Measurements from ENCODE around the gene HELT. TPM values are rescaled to one million over a fixed set of nuclear protein-coding genes. Genes with fewer than 3 reads are reported as not detected.
A peak's percentile ranks its signal among the peaks of the same experiment; 100 is the strongest.
"Not testable (repeated sequence)": the region's sequence is repeated elsewhere in the genome, so short reads cannot be mapped to it uniquely, and the experiment has no call there.

HELT gene
- total RNA-seq, 1 donor from 2014 or later, result not detected

GRCh38 chr4:184972991-184973390 is 45.3 kb upstream of the HELT start:
- Histone ChIP-seq H3K4me2 (no peak overlapping the region), H3F3A (ENCODE audit: low read depth) (no peaks in the 10 kb centered on the region), H3K27ac (no peak overlapping the region), H3K9me3 (ENCODE audit: low read depth) (no peaks in the 10 kb centered on the region), H3K27me3 (no peaks in the 10 kb centered on the region), H4K20me1 (ENCODE audit: low read depth) (no peaks in the 10 kb centered on the region), H3K9ac (no peak overlapping the region), H2AFZ (replicated peaks) (no peak overlapping the region), H3K4me1 (no peaks in the 10 kb centered on the region), H3K4me3 (no peak overlapping the region), H3K36me3 (no peaks in the 10 kb centered on the region), H3K79me2 (ENCODE audit: low read depth) (no peaks in the 10 kb centered on the region)
- peaks cover 8% of the 10 kb centered on the region for H3K4me1 Mint-ChIP-seq
- no peak overlapping the region for H3K27ac Mint-ChIP-seq
- H3K4me3 Mint-ChIP-seq, result no peak overlapping the region
- H3K27me3 Mint-ChIP-seq (ENCODE audit: insufficient read depth, low read depth), result peaks cover 14% of the 10 kb centered on the region
- peaks cover 1% of the 10 kb centered on the region for H3K36me3 Mint-ChIP-seq
- no peak for TF ChIP-seq EZH2 (IDR thresholded peaks at IDR 0.05)
- no peak for TF ChIP-seq EZH2phosphoT487 (IDR thresholded peaks at IDR 0.05)
- TF ChIP-seq CTCF (IDR thresholded peaks at IDR 0.05), result no peak
- peaks cover 22% of the 10 kb centered on the region for H3K9me3 Mint-ChIP-seq
- no peak for DNase-seq (ENCODE audit: low spot score)

- H3K27me3 Mint-ChIP-seq (ENCODE audit: insufficient read depth, low read depth); H3K27ac ChIP-seq; H3K36me3 ChIP-seq; H3K9me3 ChIP-seq (ENCODE audit: low read depth); H3K9me3 Mint-ChIP-seq; H2AFZ ChIP-seq (replicated peaks); H3K79me2 ChIP-seq (ENCODE audit: low read depth); H3F3A ChIP-seq (ENCODE audit: low read depth); H4K20me1 ChIP-seq (ENCODE audit: low read depth); DNase-seq (ENCODE audit: low spot score); H3K9ac ChIP-seq; H3K4me1 Mint-ChIP-seq; H3K36me3 Mint-ChIP-seq; H3K4me2 ChIP-seq; H3K4me3 Mint-ChIP-seq; H3K27ac Mint-ChIP-seq; H3K27me3 ChIP-seq; H3K4me1 ChIP-seq; H3K4me3 ChIP-seq: not testable (repeated sequence)
Measured at GRCh38 chr4:184976348-184976747, 41.9 kb upstream of the HELT start.

- Histone ChIP-seq H3K4me2 (no peak overlapping the region), H3K4me1 (no peaks in the 10 kb centered on the region), H3K36me3 (no peaks in the 10 kb centered on the region), H2AFZ (replicated peaks) (no peak overlapping the region), H3K27ac (no peak overlapping the region), H3K79me2 (ENCODE audit: low read depth) (no peaks in the 10 kb centered on the region), H4K20me1 (ENCODE audit: low read depth) (no peaks in the 10 kb centered on the region), H3K9me3 (ENCODE audit: low read depth) (no peaks in the 10 kb centered on the region), H3F3A (ENCODE audit: low read depth) (no peaks in the 10 kb centered on the region), H3K27me3 (no peaks in the 10 kb centered on the region), H3K9ac (no peak overlapping the region), H3K4me3 (no peak overlapping the region)
- no peaks in the 10 kb centered on the region for H3K36me3 Mint-ChIP-seq
- no peaks in the 10 kb centered on the region for H3K4me1 Mint-ChIP-seq
- H3K27me3 Mint-ChIP-seq (ENCODE audit: insufficient read depth, low read depth), result peaks cover 3% of the 10 kb centered on the region
- no peak overlapping the region for H3K27ac Mint-ChIP-seq
- no peaks in the 10 kb centered on the region for H3K9me3 Mint-ChIP-seq
- no peak for DNase-seq (ENCODE audit: low spot score)
- no peak overlapping the region for H3K4me3 Mint-ChIP-seq
- TF ChIP-seq EZH2 (IDR thresholded peaks at IDR 0.05), result no peak
- TF ChIP-seq EZH2phosphoT487 (IDR thresholded peaks at IDR 0.05), result no peak
- TF ChIP-seq CTCF (IDR thresholded peaks at IDR 0.05), result no peak
Measured at GRCh38 chr4:184977747-184978146, 40.5 kb upstream of the HELT start.

- Mint-ChIP-seq H3K9me3 (no peaks in the 10 kb centered on the region), H3K4me1 (no peaks in the 10 kb centered on the region), H3K36me3 (no peaks in the 10 kb centered on the region), H3K4me3 (no peak overlapping the region), H3K27ac (peak overlapping the region; percentile 35), H3K27me3 (ENCODE audit: insufficient read depth, low read depth) (peaks cover 3% of the 10 kb centered on the region)
- H3K4me3 ChIP-seq, result no peak overlapping the region
- no peak overlapping the region for H3K4me2 ChIP-seq
- no peaks in the 10 kb centered on the region for H3K27me3 ChIP-seq
- no peaks in the 10 kb centered on the region for H3K9me3 ChIP-seq (ENCODE audit: low read depth)
- no peaks in the 10 kb centered on the region for H3K36me3 ChIP-seq
- H3K9ac ChIP-seq, result no peak overlapping the region
- no peaks in the 10 kb centered on the region for H3K79me2 ChIP-seq (ENCODE audit: low read depth)
- H4K20me1 ChIP-seq (ENCODE audit: low read depth), result no peaks in the 10 kb centered on the region
- no peak overlapping the region for H2AFZ ChIP-seq (replicated peaks)
- H3F3A ChIP-seq (ENCODE audit: low read depth), result no peaks in the 10 kb centered on the region
- TF ChIP-seq CTCF (IDR thresholded peaks at IDR 0.05) (no peak), EZH2 (IDR thresholded peaks at IDR 0.05) (no peak), EZH2phosphoT487 (IDR thresholded peaks at IDR 0.05) (no peak)
- H3K27ac ChIP-seq, result no peak overlapping the region
- H3K4me1 ChIP-seq, result no peaks in the 10 kb centered on the region
- DNase-seq (ENCODE audit: low spot score), result no peak
Measured at GRCh38 chr4:184978211-184978610, 40.1 kb upstream of the HELT start.

Data from neural progenitor cell (in vitro differentiated cells).